NB4 (cell line): ENCODE data around the gene TNXB.

Source experiments
- DNase-seq: peaks from one replicate; pipeline ENCODE4 v3.0.0; 2010; ENCODE audit warnings: low read depth
- H3K4me3 ChIP-seq: one replicate; pipeline ENCODE4 v1.5.1; 2011; ENCODE audit warnings: mild to moderate bottlenecking, low read depth, low read length, moderate library complexity
- CTCF ChIP-seq: IDR thresholded peaks from one replicate; pipeline ENCODE4 v1.5.1; 2012; ENCODE audit warnings: low read depth, low read length
- MAX ChIP-seq: IDR thresholded peaks from 2 replicates; pipeline ENCODE4 v1.6.1; 2011; ENCODE audit warnings: low read depth, low read length
- MYC ChIP-seq: IDR thresholded peaks from 2 replicates; pipeline ENCODE4 v1.6.1; 2011; ENCODE audit warnings: low read depth, low read length
- POLR2A ChIP-seq: IDR thresholded peaks from 2 replicates; pipeline ENCODE4 v1.6.1; 2011; ENCODE audit warnings: mild to moderate bottlenecking; ENCODE audit not compliant: insufficient read length; ENCODE audit errors: extremely low read depth

Gene TNXB

GRCh38 chr6:32083812-32084768 is 25.0 kb downstream of the TNXB start:
- no peak for DNase-seq
- TF ChIP-seq POLR2A = no peak
- H3K4me3 ChIP-seq = no peak overlapping the region

- no peak for DNase-seq
These were observed 26.2 kb downstream of the TNXB start for GRCh38 chr6:32082935-32083334.

GRCh38 chr6:32082478-32082877 is 26.7 kb downstream of the TNXB start:
- no peak for DNase-seq
- TF ChIP-seq MYC = no peak
- TF ChIP-seq CTCF = no peak
- no peak for TF ChIP-seq MAX
- TF ChIP-seq POLR2A = no peak
- H3K4me3 ChIP-seq = no peak overlapping the region

More at GRCh38 chr6:32082935-32083334, 26.2 kb downstream of the TNXB start:
- H3K4me3 ChIP-seq = no peak overlapping the region
- TF ChIP-seq CTCF (no peak), MAX (no peak), POLR2A (no peak), MYC (no peak)

- DNase-seq = peak; percentile 97
- no peak overlapping the region for H3K4me3 ChIP-seq
- TF ChIP-seq MYC (peak; percentile 66; the same call in 1 of the 2 replicates), CTCF (no peak), POLR2A (no peak), MAX (peak; percentile 79)
These were observed 27.8 kb downstream of the TNXB start for GRCh38 chr6:32081168-32081990.

- TF ChIP-seq CTCF (no peak), MAX (no peak), MYC (no peak), POLR2A (no peak)
- H3K4me3 ChIP-seq = no peak overlapping the region
- no peak for DNase-seq
These were observed 29.4 kb downstream of the TNXB start for GRCh38 chr6:32079566-32080290.
